Hepatocyte (in vitro differentiated cells): Measurements from ENCODE around the gene PDE4D. TPM values are rescaled to one million over a fixed set of nuclear protein-coding genes. Genes with fewer than 3 reads are reported as not detected.

ENCODE experiments used
- DNase-seq: peaks from one replicate; pipeline ENCODE4 v3.0.0-alpha.2; 2016; ENCODE audit warnings: low spot score
- H2AFZ ChIP-seq: fragments of 200-600 bp; sonication (generic); 2 replicates; pipeline ENCODE4 v1.6.0; 2016; ENCODE audit warnings: antibody characterized with exemption, mild to moderate bottlenecking
- H3K27ac ChIP-seq: fragments of 200-600 bp; sonication (generic); 2 replicates; pipeline ENCODE4 v1.5.1; 2016; ENCODE audit warnings: mild to moderate bottlenecking
- H3K27me3 ChIP-seq: fragments of 200-600 bp; sonication (generic); 2 replicates; pipeline ENCODE4 v1.6.1; 2016
- H3K36me3 ChIP-seq: fragments of 200-600 bp; sonication (generic); replicated peaks from 2 replicates; pipeline ENCODE4 v1.5.1; 2016; ENCODE audit warnings: low read depth; ENCODE audit not compliant: insufficient read depth
- H3K4me1 ChIP-seq: fragments of 200-600 bp; sonication (generic); 2 replicates; pipeline ENCODE4 v1.5.1; 2016; ENCODE audit warnings: mild to moderate bottlenecking, moderate library complexity; ENCODE audit not compliant: insufficient read depth
- H3K4me2 ChIP-seq: fragments of 200-600 bp; sonication (generic); 2 replicates; pipeline ENCODE4 v1.6.0; 2016
- H3K4me3 ChIP-seq: fragments of 200-600 bp; sonication (generic); 2 replicates; pipeline ENCODE4 v1.5.1; 2016; ENCODE audit warnings: mild to moderate bottlenecking
- H3K79me2 ChIP-seq: fragments of 200-600 bp; sonication (generic); 2 replicates; pipeline ENCODE4 v1.6.0; 2017; ENCODE audit warnings: mild to moderate bottlenecking
- H3K9me2 ChIP-seq: fragments of 200-600 bp; sonication (generic); replicated peaks from 2 replicates; pipeline ENCODE4 v1.6.0; 2017; ENCODE audit warnings: mild to moderate bottlenecking; ENCODE audit not compliant: insufficient read depth
- H3K9me3 ChIP-seq: fragments of 200-600 bp; sonication (generic); 2 replicates; pipeline ENCODE4 v1.5.1; 2016; ENCODE audit warnings: low read depth, mild to moderate bottlenecking
- H4K20me1 ChIP-seq: fragments of 200-600 bp; sonication (generic); 2 replicates; pipeline ENCODE4 v1.6.0; 2016; ENCODE audit warnings: mild to moderate bottlenecking; ENCODE audit not compliant: insufficient read depth, poor library complexity, severe bottlenecking
- CTCF ChIP-seq: fragments of 200-600 bp; sonication (generic); IDR thresholded peaks from 2 replicates; pipeline ENCODE4 v1.5.1; 2016; ENCODE audit warnings: antibody characterized with exemption, mild to moderate bottlenecking; ENCODE audit not compliant: poor library complexity
- EZH2 ChIP-seq: fragments of 200-600 bp; sonication (generic); IDR thresholded peaks from 2 replicates; pipeline ENCODE4 v1.6.1; 2016; ENCODE audit warnings: antibody characterized with exemption, mild to moderate bottlenecking, borderline replicate concordance
- EZH2phosphoT487 ChIP-seq: fragments of 200-600 bp; sonication (generic); IDR thresholded peaks from one replicate; pipeline ENCODE4 v1.6.1; 2018; ENCODE audit warnings: antibody characterized with exemption, mild to moderate bottlenecking, low read depth, moderate library complexity; ENCODE audit not compliant: unreplicated experiment, severe bottlenecking
- WGBS: methylation state at CpG from one replicate; pipeline ENCODE4 v1.1.6; 2016; ENCODE audit warnings: low lambda C conversion rate; ENCODE audit errors: missing lambda C conversion rate; 5-methylcytosine and 5-hydroxymethylcytosine counted together
- polyA plus RNA-seq: library from polyadenylated mRNA; unstranded; fragments of >200 nt; fragmentation: Nextera tagmentation; extraction: Ambion mirVana; gene quantifications from 2 replicates; pipeline ENCODE4 v1.2.1, GENCODE V29; 2016
- total RNA-seq: library from RNA; depleted of rRNA; stranded (reverse); fragments of >200 nt; gene quantifications from 2 replicates; pipeline ENCODE4 v1.2.3, GENCODE V29; 2014

Gene PDE4D
- total and polyA plus RNA-seq, 2 experiments from 2014 or later = 14.5 to 45.2 TPM

- Histone ChIP-seq H3K4me3 (no peak overlapping the region), H2AFZ (no peak overlapping the region), H3K4me1 (no peaks in the 10 kb centered on the region), H3K9me3 (no peaks in the 10 kb centered on the region), H3K9me2 (no peaks in the 10 kb centered on the region), H3K27ac (no peak overlapping the region), H3K36me3 (no peaks in the 10 kb centered on the region), H3K27me3 (no peaks in the 10 kb centered on the region), H4K20me1 (no peaks in the 10 kb centered on the region), H3K79me2 (no peaks in the 10 kb centered on the region), H3K4me2 (no peak overlapping the region)
- TF ChIP-seq CTCF (no peak), EZH2 (no peak), EZH2phosphoT487 (no peak)
- 83% methylated on average over 2 of the region's 2 CpGs for WGBS
- no peak for DNase-seq
Observed at GRCh38 chr5:59064293-59064692, 829.2 kb downstream of the PDE4D start.

GRCh38 chr5:59062986-59063683 is 830.4 kb downstream of the PDE4D start:
- no peak overlapping the region for H3K27ac ChIP-seq
- H3K4me1 ChIP-seq = no peaks in the 10 kb centered on the region
- no peaks in the 10 kb centered on the region for H3K36me3 ChIP-seq
- no peaks in the 10 kb centered on the region for H3K79me2 ChIP-seq
- H2AFZ ChIP-seq = no peak overlapping the region
- DNase-seq = no peak
- H3K9me3 ChIP-seq = no peaks in the 10 kb centered on the region
- no peaks in the 10 kb centered on the region for H4K20me1 ChIP-seq
- no peaks in the 10 kb centered on the region for H3K27me3 ChIP-seq
- H3K4me3 ChIP-seq = no peak overlapping the region
- H3K4me2 ChIP-seq = no peak overlapping the region
- TF ChIP-seq CTCF (no peak), EZH2phosphoT487 (no peak), EZH2 (no peak)
- no peaks in the 10 kb centered on the region for H3K9me2 ChIP-seq
- WGBS = 81% methylated on average over 3 of the region's 3 CpGs

GRCh38 chr5:59061377-59061776 is 832.1 kb downstream of the PDE4D start:
- peak; percentile 38 for DNase-seq
- Histone ChIP-seq H3K9me3 (no peaks in the 10 kb centered on the region), H3K27me3 (no peaks in the 10 kb centered on the region), H2AFZ (no peak overlapping the region), H3K4me1 (no peaks in the 10 kb centered on the region), H3K27ac (no peak overlapping the region), H3K36me3 (no peaks in the 10 kb centered on the region), H3K4me2 (no peak overlapping the region), H3K9me2 (no peaks in the 10 kb centered on the region), H3K4me3 (no peak overlapping the region), H3K79me2 (no peaks in the 10 kb centered on the region), H4K20me1 (no peaks in the 10 kb centered on the region)
- 40% methylated on average over 5 of the region's 5 CpGs for WGBS
- no peak for TF ChIP-seq EZH2phosphoT487
- TF ChIP-seq CTCF = no peak
- TF ChIP-seq EZH2 = no peak
